ENCODE results near the gene ATP6V0A4. TPM values are rescaled to one million over a fixed set of nuclear protein-coding genes. Genes with fewer than 3 reads are reported as not detected.

The ATP6V0A4 gene
- total and polyA plus RNA-seq, 8 donors: 0.09 to 0.56 (median 0.23) TPM; not detected in 1

GRCh38 chr7:138667535-138668228, 130.3 kb downstream of the ATP6V0A4 start:
- Histone ChIP-seq H3K4me3 (no peak overlapping the region), H3K27ac (no peak overlapping the region), H3K4me1 (no peaks in the 10 kb centered on the region), H3K27me3 (no peaks in the 10 kb centered on the region), H3K9me3 (no peaks in the 10 kb centered on the region), H3K36me3 (no peaks in the 10 kb centered on the region)
- ATAC-seq (no peak), DNase-seq (no peak), FAIRE-seq (no peak)
- no peak for TF ChIP-seq CTCF (IDR thresholded peaks at IDR 0.05)
- WGBS, 2 donors: 92 to 96% methylated on average over 6 of the region's 6 CpGs
- intact Hi-C loops (cut with DNase I): no loop called here

GRCh38 chr7:138666385-138666784, 131.6 kb downstream of the ATP6V0A4 start:
- Histone ChIP-seq H3K9me3 (no peaks in the 10 kb centered on the region), H3K4me1 (no peaks in the 10 kb centered on the region), H3K4me3 (no peak overlapping the region), H3K27ac (no peak overlapping the region), H3K36me3 (no peaks in the 10 kb centered on the region), H3K27me3 (no peaks in the 10 kb centered on the region)
- 2 to 5% methylated on average over 2 of the region's 2 CpGs for WGBS, 2 donors
- no peak for TF ChIP-seq CTCF (IDR thresholded peaks at IDR 0.05)
- no peak for DNase-seq
- FAIRE-seq: no peak
- peak in 1 of 4 donors; percentile 18 for ATAC-seq
- intact Hi-C loops (cut with DNase I): no loop called here

- FAIRE-seq: no peak
- WGBS, 2 donors: 64 to 66% methylated on average over 4 of the region's 4 CpGs
- no peak overlapping the region for H3K27ac ChIP-seq
Measured at GRCh38 chr7:138665669-138666140, 132.3 kb downstream of the ATP6V0A4 start.

GRCh38 chr7:138665249-138665648, 132.7 kb downstream of the ATP6V0A4 start:
- TF ChIP-seq CTCF (IDR thresholded peaks at IDR 0.05): no peak
- intact Hi-C loops (cut with DNase I): no loop called here
- 61 to 65% methylated on average over 4 of the region's 4 CpGs for WGBS, 2 donors
- FAIRE-seq (no peak), ATAC-seq (peak; percentile 44 to 69 (median 54)), DNase-seq (no peak)
- no peaks in the 10 kb centered on the region for H3K4me1 ChIP-seq
- H3K36me3 ChIP-seq: no peaks in the 10 kb centered on the region
- no peak overlapping the region for H3K27ac ChIP-seq
- H3K27me3 ChIP-seq: no peaks in the 10 kb centered on the region
- no peaks in the 10 kb centered on the region for H3K9me3 ChIP-seq
- H3K4me3 ChIP-seq: no peak overlapping the region

More at GRCh38 chr7:138665669-138666140, 132.3 kb downstream of the ATP6V0A4 start:
- no peak overlapping the region for H3K4me3 ChIP-seq
- DNase-seq: no peak
- H3K36me3 ChIP-seq: no peaks in the 10 kb centered on the region
- H3K27me3 ChIP-seq: no peaks in the 10 kb centered on the region
- no peaks in the 10 kb centered on the region for H3K4me1 ChIP-seq
- no peak for TF ChIP-seq CTCF (IDR thresholded peaks at IDR 0.05)
- no peaks in the 10 kb centered on the region for H3K9me3 ChIP-seq
- ATAC-seq: no peak
- intact Hi-C loops (cut with DNase I): no loop called here
